ENCODE measurements around the gene FNIP1.
"Not testable (repeated sequence)": the region's sequence is repeated elsewhere in the genome, so short reads cannot be mapped to it uniquely, and the experiment has no call there.

Gene FNIP1

GRCh38 chr5:131709043-131709442, 87.8 kb downstream of the FNIP1 start:
- Histone ChIP-seq H3K9me3 (ENCODE audit: control insufficient read depth, low read length) (no peaks in the 10 kb centered on the region), H3K4me1 (ENCODE audit: control insufficient read depth, insufficient read depth, low read length) (no peaks in the 10 kb centered on the region), H3K4me3 (ENCODE audit: low read length) (no peak overlapping the region), H3K9ac (ENCODE audit: low read length) (no peak overlapping the region), H3K36me3 (ENCODE audit: control insufficient read depth, insufficient read depth, low read length) (no peaks in the 10 kb centered on the region), H3K27me3 (ENCODE audit: control insufficient read depth, insufficient read depth, low read length) (no peaks in the 10 kb centered on the region)

- Histone ChIP-seq H3K4me3 (ENCODE audit: low read length) (no peak overlapping the region), H3K9ac (ENCODE audit: low read length) (no peak overlapping the region), H3K9me3 (ENCODE audit: control insufficient read depth, low read length) (no peaks in the 10 kb centered on the region), H3K36me3 (ENCODE audit: control insufficient read depth, insufficient read depth, low read length) (no peaks in the 10 kb centered on the region), H3K4me1 (ENCODE audit: control insufficient read depth, insufficient read depth, low read length) (no peaks in the 10 kb centered on the region), H3K27me3 (ENCODE audit: control insufficient read depth, insufficient read depth, low read length) (no peaks in the 10 kb centered on the region)
Observed at GRCh38 chr5:131706281-131706680, 90.5 kb downstream of the FNIP1 start.

- no peaks in the 10 kb centered on the region for H3K27me3 ChIP-seq (ENCODE audit: control insufficient read depth, insufficient read depth, low read length)
- no peak overlapping the region for H3K4me3 ChIP-seq (ENCODE audit: low read length)
- no peaks in the 10 kb centered on the region for H3K36me3 ChIP-seq (ENCODE audit: control insufficient read depth, insufficient read depth, low read length)
- H3K9ac ChIP-seq (ENCODE audit: low read length) = no peak overlapping the region
- H3K4me1 ChIP-seq (ENCODE audit: control insufficient read depth, insufficient read depth, low read length) = no peaks in the 10 kb centered on the region
- no peaks in the 10 kb centered on the region for H3K9me3 ChIP-seq (ENCODE audit: control insufficient read depth, low read length)
Observed at GRCh38 chr5:131694926-131695325, 101.9 kb downstream of the FNIP1 start.

- no peak overlapping the region for H3K4me3 ChIP-seq (ENCODE audit: low read length)
- H3K9me3 ChIP-seq (ENCODE audit: control insufficient read depth, low read length) = no peaks in the 10 kb centered on the region
- H3K4me1 ChIP-seq (ENCODE audit: control insufficient read depth, insufficient read depth, low read length) = no peaks in the 10 kb centered on the region
- no peaks in the 10 kb centered on the region for H3K27me3 ChIP-seq (ENCODE audit: control insufficient read depth, insufficient read depth, low read length)
- no peak overlapping the region for H3K9ac ChIP-seq (ENCODE audit: low read length)
- H3K36me3 ChIP-seq (ENCODE audit: control insufficient read depth, insufficient read depth, low read length) = no peaks in the 10 kb centered on the region
Observed at GRCh38 chr5:131693894-131694293, 102.9 kb downstream of the FNIP1 start.

- Histone ChIP-seq H3K9me3 (ENCODE audit: control insufficient read depth, low read length) (no peaks in the 10 kb centered on the region), H3K4me3 (ENCODE audit: low read length) (no peak overlapping the region), H3K4me1 (ENCODE audit: control insufficient read depth, insufficient read depth, low read length) (no peaks in the 10 kb centered on the region), H3K9ac (ENCODE audit: low read length) (no peak overlapping the region), H3K36me3 (ENCODE audit: control insufficient read depth, insufficient read depth, low read length) (no peaks in the 10 kb centered on the region), H3K27me3 (ENCODE audit: control insufficient read depth, insufficient read depth, low read length) (no peaks in the 10 kb centered on the region)
Observed at GRCh38 chr5:131685516-131686171, 111.2 kb downstream of the FNIP1 start.

GRCh38 chr5:131684595-131684994, 112.2 kb downstream of the FNIP1 start:
- Histone ChIP-seq H3K9ac (ENCODE audit: low read length) (no peak overlapping the region), H3K36me3 (ENCODE audit: control insufficient read depth, insufficient read depth, low read length) (no peaks in the 10 kb centered on the region), H3K27me3 (ENCODE audit: control insufficient read depth, insufficient read depth, low read length) (no peaks in the 10 kb centered on the region), H3K4me1 (ENCODE audit: control insufficient read depth, insufficient read depth, low read length) (no peaks in the 10 kb centered on the region), H3K9me3 (ENCODE audit: control insufficient read depth, low read length) (no peaks in the 10 kb centered on the region), H3K4me3 (ENCODE audit: low read length) (no peak overlapping the region)

GRCh38 chr5:131684051-131684450, 112.8 kb downstream of the FNIP1 start:
- Histone ChIP-seq H3K27me3 (ENCODE audit: control insufficient read depth, insufficient read depth, low read length) (no peaks in the 10 kb centered on the region), H3K9ac (ENCODE audit: low read length) (no peak overlapping the region), H3K36me3 (ENCODE audit: control insufficient read depth, insufficient read depth, low read length) (no peaks in the 10 kb centered on the region), H3K9me3 (ENCODE audit: control insufficient read depth, low read length) (no peaks in the 10 kb centered on the region), H3K4me3 (ENCODE audit: low read length) (no peak overlapping the region), H3K4me1 (ENCODE audit: control insufficient read depth, insufficient read depth, low read length) (no peaks in the 10 kb centered on the region)

- Histone ChIP-seq H3K36me3 (ENCODE audit: control insufficient read depth, insufficient read depth, low read length) (no peaks in the 10 kb centered on the region), H3K27me3 (ENCODE audit: control insufficient read depth, insufficient read depth, low read length) (no peaks in the 10 kb centered on the region), H3K4me3 (ENCODE audit: low read length) (no peak overlapping the region)
Observed at GRCh38 chr5:131682826-131683225, 114.0 kb downstream of the FNIP1 start.

GRCh38 chr5:131682175-131682574, 114.6 kb downstream of the FNIP1 start:
- Histone ChIP-seq H3K9ac (ENCODE audit: low read length) (no peak overlapping the region), H3K4me3 (ENCODE audit: low read length) (no peak overlapping the region), H3K9me3 (ENCODE audit: control insufficient read depth, low read length) (no peaks in the 10 kb centered on the region), H3K4me1 (ENCODE audit: control insufficient read depth, insufficient read depth, low read length) (no peaks in the 10 kb centered on the region), H3K27me3 (ENCODE audit: control insufficient read depth, insufficient read depth, low read length) (no peaks in the 10 kb centered on the region), H3K36me3 (ENCODE audit: control insufficient read depth, insufficient read depth, low read length) (no peaks in the 10 kb centered on the region)

More at GRCh38 chr5:131682826-131683225, 114.0 kb downstream of the FNIP1 start:
- no peak overlapping the region for H3K9ac ChIP-seq (ENCODE audit: low read length)
- no peaks in the 10 kb centered on the region for H3K9me3 ChIP-seq (ENCODE audit: control insufficient read depth, low read length)
- no peaks in the 10 kb centered on the region for H3K4me1 ChIP-seq (ENCODE audit: control insufficient read depth, insufficient read depth, low read length)

GRCh38 chr5:131679911-131680310, 116.9 kb downstream of the FNIP1 start:
- H3K36me3 ChIP-seq (ENCODE audit: control insufficient read depth, insufficient read depth, low read length) = no peaks in the 10 kb centered on the region
- H3K27me3 ChIP-seq (ENCODE audit: control insufficient read depth, insufficient read depth, low read length) = no peaks in the 10 kb centered on the region
- H3K9ac ChIP-seq (ENCODE audit: low read length) = no peak overlapping the region
- H3K4me1 ChIP-seq (ENCODE audit: control insufficient read depth, insufficient read depth, low read length) = no peaks in the 10 kb centered on the region
- no peak overlapping the region for H3K4me3 ChIP-seq (ENCODE audit: low read length)
- H3K9me3 ChIP-seq (ENCODE audit: control insufficient read depth, low read length) = no peaks in the 10 kb centered on the region

- not testable (repeated sequence) for H3K9me3 ChIP-seq (ENCODE audit: control insufficient read depth, low read length); H3K9ac ChIP-seq (ENCODE audit: low read length); H3K27me3 ChIP-seq (ENCODE audit: control insufficient read depth, insufficient read depth, low read length); H3K4me3 ChIP-seq (ENCODE audit: low read length); H3K4me1 ChIP-seq (ENCODE audit: control insufficient read depth, insufficient read depth, low read length); H3K36me3 ChIP-seq (ENCODE audit: control insufficient read depth, insufficient read depth, low read length)
Observed at GRCh38 chr5:131678273-131678672, 118.5 kb downstream of the FNIP1 start.

- H3K9me3 ChIP-seq (ENCODE audit: control insufficient read depth, low read length) = no peaks in the 10 kb centered on the region
- H3K36me3 ChIP-seq (ENCODE audit: control insufficient read depth, insufficient read depth, low read length) = no peaks in the 10 kb centered on the region
- no peaks in the 10 kb centered on the region for H3K27me3 ChIP-seq (ENCODE audit: control insufficient read depth, insufficient read depth, low read length)
- H3K4me1 ChIP-seq (ENCODE audit: control insufficient read depth, insufficient read depth, low read length) = no peaks in the 10 kb centered on the region
- H3K4me3 ChIP-seq (ENCODE audit: low read length) = no peak overlapping the region
- no peak overlapping the region for H3K9ac ChIP-seq (ENCODE audit: low read length)
Observed at GRCh38 chr5:131677115-131677514, 119.7 kb downstream of the FNIP1 start.

GRCh38 chr5:131672776-131673175, 124.0 kb downstream of the FNIP1 start:
- H3K4me3 ChIP-seq (ENCODE audit: low read length) = no peak overlapping the region
- H3K4me1 ChIP-seq (ENCODE audit: control insufficient read depth, insufficient read depth, low read length) = peaks cover 3% of the 10 kb centered on the region
- H3K9ac ChIP-seq (ENCODE audit: low read length) = no peak overlapping the region
- no peaks in the 10 kb centered on the region for H3K27me3 ChIP-seq (ENCODE audit: control insufficient read depth, insufficient read depth, low read length)
- no peaks in the 10 kb centered on the region for H3K36me3 ChIP-seq (ENCODE audit: control insufficient read depth, insufficient read depth, low read length)
- no peaks in the 10 kb centered on the region for H3K9me3 ChIP-seq (ENCODE audit: control insufficient read depth, low read length)
